Mesenchymal stem cell (in vitro differentiated cells and primary cell): ENCODE results near the gene LYG2. TPM values are rescaled to one million over a fixed set of nuclear protein-coding genes. Genes with fewer than 3 reads are reported as not detected.
"Not testable (repeated sequence)": the region's sequence is repeated elsewhere in the genome, so short reads cannot be mapped to it uniquely, and the experiment has no call there.

Experiments
- DNase-seq: peaks from one replicate; pipeline ENCODE4 v3.0.0-alpha.2; 2013
- H2AFZ ChIP-seq: one replicate; pipeline ENCODE4 v1.6.1; 2013; ENCODE audit warnings: low read depth, mild to moderate bottlenecking, control low read depth, inconsistent platforms, low read length, moderate library complexity
- H2AK5ac ChIP-seq: 2 replicates; pipeline ENCODE4 v1.6.1; 2013; ENCODE audit warnings: low read length, moderate library complexity, mild to moderate bottlenecking, inconsistent platforms; ENCODE audit not compliant: severe bottlenecking
- H2BK120ac ChIP-seq: one replicate; pipeline ENCODE4 v1.6.1; 2013; ENCODE audit warnings: low read depth, mild to moderate bottlenecking, inconsistent platforms, low read length, moderate library complexity
- H2BK12ac ChIP-seq, 2 experiments: one replicate each; pipeline ENCODE4 v1.6.1; 2013; ENCODE audit warnings: inconsistent platforms in 2 of 2, low read length in 2 of 2, mild to moderate bottlenecking in 2 of 2, moderate library complexity in 2 of 2, control low read depth in 1 of 2
- H2BK15ac ChIP-seq: one replicate; pipeline ENCODE4 v1.6.1; 2013; ENCODE audit warnings: mild to moderate bottlenecking, low read depth, inconsistent platforms; ENCODE audit not compliant: poor library complexity, severe bottlenecking
- H2BK5ac ChIP-seq: 2 replicates; pipeline ENCODE4 v1.6.1; 2013; ENCODE audit warnings: low read depth, mild to moderate bottlenecking, low read length, control low read depth, inconsistent platforms; ENCODE audit not compliant: poor library complexity, severe bottlenecking
- H3K14ac ChIP-seq, 2 experiments: one replicate each; pipeline ENCODE4 v1.6.1; 2013; ENCODE audit warnings: inconsistent platforms in 2 of 2, low read length in 2 of 2, control low read depth in 1 of 2, mild to moderate bottlenecking in 1 of 2, moderate library complexity in 1 of 2
- H3K18ac ChIP-seq, 2 experiments: one replicate each; pipeline ENCODE4 v1.6.1; 2013; ENCODE audit warnings: inconsistent platforms in 2 of 2, low read length in 2 of 2, control low read depth in 1 of 2, low read depth in 1 of 2, mild to moderate bottlenecking in 1 of 2
- H3K23ac ChIP-seq, 2 experiments: one replicate each; pipeline ENCODE4 v1.6.1; 2013; ENCODE audit warnings: inconsistent platforms in 2 of 2, low read length in 2 of 2, mild to moderate bottlenecking in 2 of 2, moderate library complexity in 2 of 2, control low read depth in 1 of 2
- H3K27ac ChIP-seq: 2 replicates; pipeline ENCODE4 v1.5.1; 2013; ENCODE audit warnings: mild to moderate bottlenecking, moderate library complexity, low read length, control low read depth, inconsistent platforms; ENCODE audit not compliant: poor library complexity, severe bottlenecking
- H3K27me3 ChIP-seq, 2 experiments: 2 replicates each; pipeline versions ENCODE4 v1.6.1 to v1.7.0; 2013; ENCODE audit warnings: low read length in 2 of 2, mild to moderate bottlenecking in 2 of 2, moderate library complexity in 2 of 2, control low read depth in 1 of 2, inconsistent platforms in 1 of 2; ENCODE audit not compliant: control insufficient read depth in 1 of 2, insufficient read depth in 1 of 2
- H3K36me3 ChIP-seq, 2 experiments: 2 replicates each; pipeline versions ENCODE4 v1.6.1 to v1.7.0; 2013; ENCODE audit warnings: low read length in 2 of 2, control low read depth in 1 of 2, inconsistent platforms in 1 of 2, low read depth in 1 of 2, mild to moderate bottlenecking in 1 of 2; ENCODE audit not compliant: insufficient read depth in 2 of 2, control insufficient read depth in 1 of 2
- H3K4ac ChIP-seq, 2 experiments: one replicate each; pipeline ENCODE4 v1.6.1; 2013; ENCODE audit warnings: inconsistent platforms in 2 of 2, low read length in 2 of 2, mild to moderate bottlenecking in 2 of 2, moderate library complexity in 2 of 2, control low read depth in 1 of 2, low read depth in 1 of 2
- H3K4me1 ChIP-seq: 2 replicates; pipeline ENCODE4 v1.6.1; 2013; ENCODE audit warnings: low read depth, low read length, control low read depth; ENCODE audit not compliant: control insufficient read depth, insufficient read depth
- H3K4me2 ChIP-seq: 2 replicates; pipeline ENCODE4 v1.6.1; 2013; ENCODE audit warnings: low read length, mild to moderate bottlenecking, inconsistent platforms; ENCODE audit not compliant: poor library complexity, severe bottlenecking
- H3K4me3 ChIP-seq, 2 experiments: 2 replicates each; pipeline versions ENCODE4 v1.5.1 to v1.7.0; 2013; ENCODE audit warnings: low read length in 2 of 2, mild to moderate bottlenecking in 2 of 2, control low read depth in 1 of 2, low read depth in 1 of 2; ENCODE audit not compliant: insufficient read depth in 1 of 2
- H3K79me1 ChIP-seq: replicated peaks from 2 replicates; pipeline ENCODE4 v1.6.1; 2013; ENCODE audit warnings: mild to moderate bottlenecking, control low read depth, low read length, inconsistent platforms; ENCODE audit not compliant: poor library complexity, severe bottlenecking
- H3K9ac ChIP-seq: 2 replicates; pipeline ENCODE4 v1.7.0; 2013; ENCODE audit warnings: mild to moderate bottlenecking, low read length, moderate library complexity
- H3K9me3 ChIP-seq: 2 replicates; pipeline ENCODE4 v1.7.0; 2013; ENCODE audit warnings: mild to moderate bottlenecking, low read length; ENCODE audit not compliant: control insufficient read depth
- H4K8ac ChIP-seq: one replicate; pipeline ENCODE4 v1.6.1; 2013; ENCODE audit warnings: inconsistent platforms, mild to moderate bottlenecking, low read length, moderate library complexity
- H4K91ac ChIP-seq: one replicate; pipeline ENCODE4 v1.6.1; 2013; ENCODE audit warnings: mild to moderate bottlenecking, low read length, inconsistent platforms
- WGBS: methylation state at CpG from one replicate; pipeline ENCODE4 v1.1.7; 2013; ENCODE audit warnings: mixed read lengths; 5-methylcytosine and 5-hydroxymethylcytosine counted together
- small RNA-seq: library from polyadenylated mRNA; stranded (forward); fragments of <200 nt; extraction: miRNeasy Mini kit (QIAGEN cat#:217004); gene quantifications from one replicate; pipeline ENCODE3, GENCODE V24; 2013; ENCODE audit warnings: low read depth

Gene LYG2

DNA sequence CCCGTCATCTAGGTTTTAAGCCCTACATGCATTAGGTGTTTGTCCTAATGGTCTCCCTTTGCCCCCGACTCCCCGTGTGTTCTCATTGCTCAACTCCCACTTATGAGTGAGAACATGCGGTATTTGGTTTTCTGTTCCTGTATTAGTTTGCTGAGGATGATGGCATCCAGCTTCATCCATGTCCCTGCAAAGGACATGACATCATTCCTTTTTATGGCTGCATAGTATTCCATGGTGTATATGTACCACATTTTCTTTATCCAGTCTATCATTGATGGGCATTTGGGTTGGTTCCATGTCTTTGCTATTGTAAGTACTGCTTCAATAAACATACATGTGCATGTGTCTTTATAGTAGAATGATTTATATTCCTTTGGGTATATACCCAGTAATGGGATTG lies 63.1 kb downstream of the LYG2 start:
- WGBS = 95% methylated on average over 4 of the region's 4 CpGs
- H4K8ac ChIP-seq, H3K9me3 ChIP-seq, H3K27ac ChIP-seq, H2BK15ac ChIP-seq, DNase-seq, H2BK5ac ChIP-seq, H2AK5ac ChIP-seq, H2AFZ ChIP-seq, H3K4ac ChIP-seq, H3K14ac ChIP-seq, H2BK12ac ChIP-seq, H3K23ac ChIP-seq, H4K91ac ChIP-seq, H3K27me3 ChIP-seq, H3K4me3 ChIP-seq, H2BK120ac ChIP-seq, H3K4me2 ChIP-seq, H3K9ac ChIP-seq, H3K18ac ChIP-seq, H3K4me1 ChIP-seq: not testable (repeated sequence)
- H3K79me1 ChIP-seq = peaks cover 14% of the 10 kb centered on the region
- peaks cover 9 to 85% of the 10 kb centered on the region in 2 experiments for H3K36me3 ChIP-seq

Small RNA genes lying within 50 kb of the gene (small RNA-seq; reads per million reads assigned to genes)
- not detected for gene AC092587.1
